A204.1 (cell line): ENCODE results near the gene VWA2.

Source experiments
- FAIRE-seq: peaks from 2 replicates; lab custom pipeline; 2012; peaks lifted over from hg19 to GRCh38; lab: Jason Lieb, UNC

Gene VWA2

GRCh38 chr10:114250236-114250635 lies 11.2 kb downstream of the VWA2 start:
- no peak for FAIRE-seq

GRCh38 chr10:114250716-114251115 lies 11.7 kb downstream of the VWA2 start:
- FAIRE-seq = no peak

DNA sequence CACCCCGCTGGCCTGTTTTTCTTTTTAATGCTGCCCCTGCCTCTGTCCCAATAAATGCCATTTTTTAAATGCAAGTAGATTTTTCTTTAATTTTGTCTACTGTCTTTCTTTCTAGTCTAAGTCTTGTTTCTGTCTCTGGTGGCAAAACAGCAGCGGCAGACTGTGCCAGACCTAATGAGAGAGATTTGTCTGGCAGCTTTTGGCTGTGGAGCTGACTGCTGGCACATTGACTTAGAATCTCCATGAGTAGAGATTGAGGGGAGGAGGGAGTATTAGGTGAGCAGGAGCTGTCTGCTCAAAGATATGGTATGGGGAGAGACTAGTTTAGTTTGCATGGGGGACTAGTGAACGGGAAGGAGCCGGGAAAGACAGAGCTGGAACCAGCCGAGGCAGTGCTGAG lies 13.0 kb downstream of the VWA2 start:
- no peak for FAIRE-seq

DNA sequence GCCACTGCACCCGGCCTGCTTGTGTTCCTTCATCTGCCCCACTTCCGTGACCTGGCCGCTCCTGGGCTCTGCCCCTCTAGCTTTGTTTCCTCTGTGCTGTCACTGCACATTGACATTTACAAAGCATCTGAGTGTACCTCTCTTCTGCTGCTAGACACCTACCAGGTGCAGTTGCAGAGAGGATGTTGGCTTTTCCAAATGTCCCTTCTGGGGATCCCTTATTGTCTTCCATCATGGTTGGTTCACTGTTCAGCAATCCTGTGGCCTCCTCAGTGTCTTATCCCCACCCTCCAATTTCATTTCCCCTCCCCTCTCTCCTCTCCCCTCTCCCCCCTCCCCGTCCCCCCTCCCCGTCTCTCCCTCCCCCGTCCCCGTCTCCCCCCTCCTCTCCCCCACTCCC lies 13.8 kb downstream of the VWA2 start:
- no peak for FAIRE-seq

DNA sequence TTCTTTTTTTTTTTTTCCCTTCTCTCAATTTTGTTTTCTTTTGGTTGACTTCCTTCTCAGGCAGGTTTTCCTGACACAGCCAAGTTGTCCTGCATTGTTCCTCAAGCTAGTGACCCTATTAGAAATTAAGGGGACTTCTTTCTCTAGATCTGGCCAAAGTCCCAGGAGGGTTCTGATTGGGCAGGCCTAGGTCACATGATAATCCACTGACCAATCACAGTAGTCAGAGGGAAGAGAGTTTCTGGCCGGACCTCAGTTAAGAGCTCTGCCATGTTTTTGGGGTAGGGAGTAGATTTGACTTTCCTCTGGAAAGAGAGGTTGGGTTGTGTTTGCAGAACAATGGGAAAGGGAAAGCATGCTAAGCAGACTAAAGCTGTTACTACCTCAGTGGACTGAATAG lies 16.2 kb downstream of the VWA2 start:
- no peak for FAIRE-seq

- no peak for FAIRE-seq
Observed at GRCh38 chr10:114256008-114256765, 17.1 kb downstream of the VWA2 start.

DNA sequence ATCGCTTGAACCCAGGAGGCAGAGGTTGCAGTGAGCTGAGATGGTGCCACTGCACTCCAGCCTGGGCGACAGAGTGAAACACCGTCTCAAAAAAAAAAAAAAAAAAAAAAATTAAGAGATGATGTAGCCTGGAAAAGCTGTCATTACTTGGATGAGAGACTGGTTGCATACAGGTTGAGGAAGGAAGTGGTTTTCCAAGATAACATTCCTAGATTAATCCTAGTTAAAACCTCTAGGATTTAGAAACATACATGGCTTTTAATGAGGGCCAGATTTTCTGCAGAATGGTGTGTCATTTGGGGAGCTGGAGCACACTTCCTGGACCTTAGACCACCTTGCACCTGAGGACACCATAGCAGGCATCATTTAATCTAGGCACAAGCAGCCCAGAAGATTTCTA lies 17.8 kb downstream of the VWA2 start:
- no peak for FAIRE-seq

GRCh38 chr10:114257498-114257897 lies 18.4 kb downstream of the VWA2 start:
- no peak for FAIRE-seq

DNA sequence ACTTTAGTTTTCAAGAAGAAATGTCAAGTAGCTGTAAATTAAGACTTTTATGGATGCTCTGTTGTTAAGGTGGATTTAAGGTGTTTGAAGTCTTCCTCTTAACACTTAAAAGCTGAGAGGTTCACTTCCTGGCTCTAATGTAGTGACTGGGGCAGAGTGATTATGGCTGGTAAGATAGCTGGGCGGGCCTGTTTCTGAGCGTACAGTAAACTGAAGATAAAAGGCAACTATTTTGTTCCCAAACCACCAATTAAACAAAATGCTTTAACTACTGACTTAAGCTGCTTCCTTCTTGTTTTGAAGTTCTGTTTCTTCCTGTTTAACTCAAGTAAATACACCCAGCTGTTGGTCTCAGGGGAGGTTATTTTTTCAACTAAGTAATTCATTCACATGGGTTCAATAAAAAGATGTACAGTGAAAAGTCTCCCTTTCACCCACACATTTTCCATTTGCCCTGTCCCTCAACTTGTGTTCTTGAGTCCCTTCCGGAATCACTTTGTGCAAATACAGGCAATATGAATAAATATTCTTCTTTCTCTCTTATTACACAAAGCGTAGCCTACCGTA lies 19.3 kb downstream of the VWA2 start:
- no peak for FAIRE-seq

DNA sequence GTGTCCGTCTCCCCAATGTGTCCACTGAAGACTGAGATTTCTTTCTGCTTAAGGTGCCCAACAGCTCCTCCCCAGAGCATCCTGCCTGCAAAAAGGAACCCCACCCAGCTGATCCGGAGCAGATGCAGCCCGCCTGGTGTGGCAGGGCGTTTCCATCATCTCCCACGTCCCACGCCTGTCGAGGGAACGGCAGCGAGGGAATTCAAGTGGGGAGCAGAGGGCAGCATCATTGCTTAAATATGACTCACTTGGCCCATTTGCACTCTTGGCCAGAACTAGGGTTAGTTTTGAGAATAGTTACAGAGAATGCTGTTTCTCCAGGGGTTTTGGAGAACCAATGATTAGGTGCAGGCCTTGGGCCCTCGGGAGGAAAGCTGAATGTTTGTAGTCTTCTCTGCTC lies 20.8 kb downstream of the VWA2 start:
- FAIRE-seq = no peak

- FAIRE-seq = no peak
Observed at GRCh38 chr10:114260366-114260765, 21.3 kb downstream of the VWA2 start.

DNA sequence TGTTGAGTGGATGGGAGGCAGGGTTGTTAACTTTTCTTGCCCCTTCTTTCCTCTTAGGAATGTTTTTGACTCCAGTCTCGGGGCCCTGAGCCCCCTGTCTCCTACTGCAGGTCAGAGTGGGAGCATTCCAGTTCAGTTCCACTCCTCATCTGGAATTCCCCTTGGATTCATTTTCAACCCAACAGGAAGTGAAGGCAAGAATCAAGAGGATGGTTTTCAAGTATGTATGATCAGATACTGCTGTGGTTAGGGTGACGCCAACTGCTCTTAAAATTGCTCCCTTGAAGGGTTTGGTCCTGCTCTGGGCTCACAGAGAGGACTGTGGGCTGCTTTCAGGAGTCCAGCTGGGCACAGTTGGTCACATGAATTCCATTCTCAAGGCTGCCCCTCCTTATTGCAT lies 22.0 kb downstream of the VWA2 start:
- FAIRE-seq = no peak

DNA sequence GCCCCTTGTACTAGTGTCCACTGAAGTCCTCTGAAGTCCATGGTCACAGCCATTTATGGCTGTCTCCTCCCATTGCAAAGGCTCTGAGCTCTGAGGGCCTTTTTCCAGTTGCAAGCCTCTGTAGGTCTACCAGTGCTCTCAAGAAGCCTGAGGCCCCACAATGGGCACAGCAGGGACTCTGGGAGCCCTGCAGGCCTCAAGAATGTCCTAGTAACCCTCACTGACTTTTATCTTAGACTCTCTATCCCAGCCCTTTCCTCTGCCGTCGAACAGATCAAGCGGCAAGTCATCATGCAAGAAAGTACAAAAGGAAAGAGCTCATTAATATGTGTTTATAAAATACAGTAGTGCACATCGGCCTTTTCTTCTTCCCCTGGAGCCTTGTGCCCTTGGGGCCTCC lies 23.4 kb downstream of the VWA2 start:
- no peak for FAIRE-seq

GRCh38 chr10:114265392-114266053 lies 26.5 kb downstream of the VWA2 start:
- FAIRE-seq = no peak

DNA sequence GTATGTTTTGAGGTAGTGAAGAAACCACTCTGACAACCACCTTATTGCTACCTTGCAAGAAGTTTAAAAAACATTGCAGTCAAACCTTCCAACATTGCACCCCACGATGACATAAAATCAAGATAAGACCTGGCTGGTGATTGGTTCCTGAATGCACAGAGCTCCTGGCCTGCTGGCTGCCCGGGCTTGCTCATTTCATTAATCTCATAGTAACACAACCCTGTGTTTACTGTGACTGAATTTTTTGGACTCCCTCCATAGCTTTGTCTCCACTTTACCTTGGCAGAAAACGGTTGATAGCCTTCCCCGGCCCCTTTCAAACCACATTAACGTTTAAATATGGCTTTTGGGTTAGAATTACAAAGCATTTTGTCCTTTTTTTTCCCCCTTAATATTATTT lies 27.5 kb downstream of the VWA2 start:
- no peak for FAIRE-seq

- FAIRE-seq = no peak
Observed at GRCh38 chr10:114271075-114271778, 32.2 kb downstream of the VWA2 start.

GRCh38 chr10:114271779-114272167 lies 32.7 kb downstream of the VWA2 start:
- FAIRE-seq = no peak

DNA sequence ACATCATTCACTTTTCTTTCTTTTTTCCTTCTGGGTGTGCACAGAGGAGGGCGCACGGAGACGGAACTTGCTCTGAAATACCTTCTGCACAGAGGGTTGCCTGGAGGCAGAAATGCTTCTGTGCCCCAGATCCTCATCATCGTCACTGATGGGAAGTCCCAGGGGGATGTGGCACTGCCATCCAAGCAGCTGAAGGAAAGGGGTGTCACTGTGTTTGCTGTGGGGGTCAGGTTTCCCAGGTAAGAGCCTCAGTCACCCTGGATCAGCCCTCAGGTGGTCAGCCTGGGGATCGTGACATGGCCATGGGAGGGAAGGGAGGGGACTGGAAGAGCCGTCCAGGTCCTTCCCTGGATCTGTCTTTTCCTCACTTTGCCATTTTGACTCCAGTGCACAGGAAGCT lies 33.6 kb downstream of the VWA2 start:
- FAIRE-seq = no peak

DNA sequence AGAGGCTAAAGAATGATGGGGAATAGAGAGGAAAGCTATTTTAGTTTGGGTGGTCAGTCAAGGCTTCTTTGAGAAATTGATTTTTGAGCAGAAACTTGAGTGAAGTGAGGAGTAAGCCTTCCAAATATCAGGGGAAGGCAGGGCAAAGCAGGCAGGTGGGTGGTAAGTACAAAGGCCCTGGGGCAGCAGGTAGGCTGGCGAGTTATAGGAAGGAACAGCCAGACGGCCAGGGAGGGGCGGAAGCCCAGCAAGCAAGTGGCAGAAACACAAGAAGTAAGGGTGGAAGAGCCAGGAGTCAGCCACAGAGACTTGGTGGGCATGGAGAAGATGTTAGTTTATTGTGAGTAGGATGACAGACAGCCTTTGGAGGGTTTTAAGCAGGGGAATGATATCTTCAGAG lies 34.9 kb downstream of the VWA2 start:
- no peak for FAIRE-seq

DNA sequence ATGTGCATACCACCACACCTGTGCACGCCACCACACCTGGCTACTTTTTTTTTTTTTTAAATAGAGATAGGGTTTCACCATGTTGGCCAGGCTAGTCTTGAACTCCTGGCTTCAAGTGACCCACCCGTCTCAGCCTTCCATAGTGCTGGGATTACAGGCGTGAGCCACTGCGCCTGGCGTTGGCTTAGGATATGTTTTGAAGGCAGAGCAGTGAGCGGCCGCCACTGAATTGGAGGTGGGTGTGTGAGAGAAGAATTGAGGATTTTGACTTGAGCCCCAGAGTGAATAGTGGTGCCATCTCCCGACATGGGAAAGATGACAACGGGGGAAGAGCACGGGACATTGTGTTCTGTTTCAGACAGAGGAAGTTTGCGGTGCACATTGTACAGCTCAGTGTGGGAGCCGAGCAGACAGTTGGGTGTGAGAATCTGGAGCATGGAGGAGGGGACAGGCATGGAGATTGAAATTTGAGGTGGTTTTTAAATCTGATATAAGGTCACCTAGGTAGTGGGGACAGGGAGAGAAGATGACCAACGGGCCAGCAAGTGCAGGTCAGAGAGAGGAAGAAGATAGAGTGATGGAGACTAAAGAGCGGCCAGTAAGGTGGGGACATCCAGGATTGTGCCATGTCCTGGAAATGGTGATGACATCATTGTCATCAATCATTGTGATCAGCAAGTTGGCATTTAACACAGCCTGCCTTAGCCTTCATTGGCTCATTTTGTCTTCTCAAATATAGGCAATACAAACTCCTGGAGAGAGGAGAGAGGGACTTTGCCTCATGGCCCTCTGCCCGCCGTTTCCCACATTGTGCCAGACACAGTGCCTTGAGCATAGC lies 35.8 kb downstream of the VWA2 start:
- no peak for FAIRE-seq

GRCh38 chr10:114276066-114276465 lies 37.0 kb downstream of the VWA2 start:
- no peak for FAIRE-seq

GRCh38 chr10:114276671-114277070 lies 37.6 kb downstream of the VWA2 start:
- no peak for FAIRE-seq
